ENCODE data around the gene SF3B2. TPM values are rescaled to one million over a fixed set of nuclear protein-coding genes. Genes with fewer than 3 reads are reported as not detected.
A peak's percentile ranks its signal among the peaks of the same experiment; 100 is the strongest.

The SF3B2 gene
- total and polyA plus RNA-seq, 9 of the 15 experiments (the other 6 are each of a cell fraction or from before 2014, with no cell fraction given): 58.3 to 248 (median 157) TPM

DNA sequence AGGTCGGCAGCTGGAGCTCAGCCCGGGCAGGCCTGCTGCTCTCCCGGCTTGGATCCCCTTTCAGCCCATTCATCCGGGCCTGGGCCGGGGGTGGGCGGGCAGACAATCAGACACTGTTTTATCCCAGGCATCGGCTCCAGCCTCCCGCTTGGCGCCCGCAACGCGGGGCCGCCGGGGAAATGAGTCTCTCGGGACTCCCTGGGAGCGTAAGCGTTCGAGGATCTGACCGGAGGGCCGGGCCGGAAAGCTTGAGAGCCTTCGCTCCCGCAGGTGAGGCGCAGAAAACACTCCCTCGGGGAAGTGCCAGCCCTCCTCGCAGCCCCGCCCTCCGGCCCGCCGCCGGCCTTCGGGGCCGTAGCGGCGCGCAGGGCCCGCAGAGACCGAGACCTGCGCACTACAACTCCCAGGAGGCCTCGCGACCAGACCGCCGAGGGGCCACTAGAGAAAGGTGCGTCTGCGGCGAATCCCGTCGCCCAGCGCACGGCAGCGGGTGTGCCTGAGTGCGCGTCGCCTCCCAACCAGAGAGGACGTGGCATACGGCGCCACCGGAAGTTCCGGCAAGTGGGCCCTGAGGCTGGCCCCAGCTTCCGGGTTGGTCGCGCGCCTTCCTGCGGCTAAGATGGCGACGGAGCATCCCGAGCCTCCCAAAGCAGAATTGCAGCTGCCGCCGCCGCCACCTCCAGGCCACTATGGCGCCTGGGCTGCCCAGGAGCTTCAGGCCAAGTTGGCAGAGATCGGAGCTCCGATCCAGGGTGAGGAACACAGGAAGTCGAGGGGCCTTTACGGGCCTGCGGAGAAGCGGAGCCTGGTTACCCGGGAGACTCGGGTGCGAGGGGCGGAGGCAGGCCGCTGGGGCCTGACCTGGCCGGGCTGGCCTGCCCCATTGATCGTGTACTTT is at the start of gene SF3B2 (continued):
- peak; percentile 63; the same call in 1 of the 2 replicates for TF ChIP-seq ATF6 (CRISPR knock-in tag; IDR thresholded peaks at IDR 0.05)
- TF ChIP-seq CEBPB (tag; IDR thresholded peaks at IDR 0.05): no peak
- TF ChIP-seq BRD9 (IDR thresholded peaks at IDR 0.05; ENCODE audit: low read depth, partially characterized antibody): no peak
- no peak for TF ChIP-seq NFXL1 (CRISPR knock-in tag; IDR thresholded peaks at IDR 0.05)
- TF ChIP-seq, protein P1, sequence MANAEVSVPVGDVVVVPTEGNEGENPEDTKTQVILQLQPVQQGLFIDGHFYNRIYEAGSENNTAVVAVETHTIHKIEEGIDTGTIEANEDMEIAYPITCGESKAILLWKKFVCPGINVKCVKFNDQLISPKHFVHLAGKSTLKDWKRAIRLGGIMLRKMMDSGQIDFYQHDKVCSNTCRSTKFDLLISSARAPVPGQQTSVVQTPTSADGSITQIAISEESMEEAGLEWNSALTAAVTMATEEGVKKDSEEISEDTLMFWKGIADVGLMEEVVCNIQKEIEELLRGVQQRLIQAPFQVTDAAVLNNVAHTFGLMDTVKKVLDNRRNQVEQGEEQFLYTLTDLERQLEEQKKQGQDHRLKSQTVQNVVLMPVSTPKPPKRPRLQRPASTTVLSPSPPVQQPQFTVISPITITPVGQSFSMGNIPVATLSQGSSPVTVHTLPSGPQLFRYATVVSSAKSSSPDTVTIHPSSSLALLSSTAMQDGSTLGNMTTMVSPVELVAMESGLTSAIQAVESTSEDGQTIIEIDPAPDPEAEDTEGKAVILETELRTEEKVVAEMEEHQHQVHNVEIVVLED (CRISPR knock-in tag; IDR thresholded peaks at IDR 0.05): peak; percentile 96
- TF ChIP-seq PRPF4 (IDR thresholded peaks at IDR 0.05; ENCODE audit: insufficient read depth, low read depth, low read length, poor library complexity, severe bottlenecking): no peak
- TF ChIP-seq SMAD3 (CRISPR knock-in tag; conservative IDR thresholded peaks at IDR 0.05): no peak
- TF ChIP-seq ZNF263 (CRISPR knock-in tag; IDR thresholded peaks at IDR 0.05; ENCODE audit: borderline replicate concordance): 0 out of 2 replicates have a peak, but pooled peaks have one; percentile 37
- no peak for TF ChIP-seq ZNF79 (CRISPR knock-in tag; IDR thresholded peaks at IDR 0.05; ENCODE audit: low read depth)
- TF ChIP-seq ETS1 (conservative IDR thresholded peaks at IDR 0.05; ENCODE audit: control insufficient read depth, low read depth, low read length): peak; percentile 94
- no peak for TF ChIP-seq ZNF124 (CRISPR knock-in tag; IDR thresholded peaks at IDR 0.05)
- TF ChIP-seq MTA2 (IDR thresholded peaks at IDR 0.05; ENCODE audit: low read depth): no peak
- no peak for TF ChIP-seq CUX1 (CRISPR knock-in tag; IDR thresholded peaks at IDR 0.05)

All from K562 (cell line).